GF-D8 (cell line): ENCODE measurements around the gene MCOLN2.
"Not testable (repeated sequence)": the region's sequence is repeated elsewhere in the genome, so short reads cannot be mapped to it uniquely, and the experiment has no call there.

ENCODE experiments used
- DNase-seq: peaks from one replicate; lab custom pipeline; 2025; lab: John Stamatoyannopoulos, UW

The MCOLN2 gene

GRCh38 chr1:84996846-84997666 is at the start of gene MCOLN2:
TSS of gene MCOLN2 (minus strand) at chr1:84997113. CDS start at chr1:84996872, 241 bp downstream.
- no peak for DNase-seq

GRCh38 chr1:85042413-85042812 is 45.5 kb upstream of the MCOLN2 start:
- no peak for DNase-seq

GRCh38 chr1:85041793-85042192 is 44.9 kb upstream of the MCOLN2 start:
- no peak for DNase-seq

GRCh38 chr1:85033221-85033620 is 36.3 kb upstream of the MCOLN2 start:
- DNase-seq: no peak

- DNase-seq: no peak
Measured at GRCh38 chr1:85030536-85030935, 33.6 kb upstream of the MCOLN2 start.

GRCh38 chr1:85028151-85028550 is 31.2 kb upstream of the MCOLN2 start:
- DNase-seq: no peak

GRCh38 chr1:85027242-85027983 is 30.5 kb upstream of the MCOLN2 start:
- DNase-seq: no peak

- DNase-seq: no peak
Measured at GRCh38 chr1:85025940-85026339, 29.0 kb upstream of the MCOLN2 start.

GRCh38 chr1:85024736-85025135 is 27.8 kb upstream of the MCOLN2 start:
- no peak for DNase-seq

- no peak for DNase-seq
Measured at GRCh38 chr1:85022700-85023099, 25.8 kb upstream of the MCOLN2 start.

- DNase-seq: no peak
Measured at GRCh38 chr1:85019994-85020393, 23.1 kb upstream of the MCOLN2 start.

- DNase-seq: no peak
Measured at GRCh38 chr1:85015826-85016225, 18.9 kb upstream of the MCOLN2 start.

GRCh38 chr1:85005641-85006040 is 8.7 kb upstream of the MCOLN2 start:
- DNase-seq: not testable (repeated sequence)

GRCh38 chr1:85001742-85002141 is 4.8 kb upstream of the MCOLN2 start:
- no peak for DNase-seq

GRCh38 chr1:84998642-84999280 is 1.8 kb upstream of the MCOLN2 start:
- DNase-seq: no peak

- DNase-seq: no peak
Measured at GRCh38 chr1:84997667-84998600, 1.0 kb upstream of the MCOLN2 start.

- DNase-seq: no peak
Measured at GRCh38 chr1:84995484-84996334, 1.2 kb downstream of the MCOLN2 start.

GRCh38 chr1:84991097-84991920 is 5.6 kb downstream of the MCOLN2 start:
- no peak for DNase-seq

- DNase-seq: no peak
Measured at GRCh38 chr1:84988588-84988987, 8.3 kb downstream of the MCOLN2 start.

GRCh38 chr1:84986561-84986960 is 10.4 kb downstream of the MCOLN2 start:
- DNase-seq: not testable (repeated sequence)
